Stimulated activated CD8-positive, alpha-beta memory T cell treated with anti-CD3 and anti-CD28 coated beads, Interleukin-7, amount 100 ng/mL, for 4 hours (primary cell): Measurements from ENCODE around the gene CHCHD2.
"Not testable (repeated sequence)": the region's sequence is repeated elsewhere in the genome, so short reads cannot be mapped to it uniquely, and the experiment has no call there.

Source experiments
- DNase-seq, 2 donors: peaks; one replicate each; pipeline ENCODE4 v3.0.0-alpha.2; 2020; ENCODE audit warnings: low read depth in 2 of 2

Gene CHCHD2

GRCh38 chr7:56106108-56107073 lies at the start of gene CHCHD2:
CHCHD2 (minus strand) TSS chr7:56106476; CDS start chr7:56106413, 63 bp downstream.
- DNase-seq = peak; percentile 89 to 92

GRCh38 chr7:56131062-56131461 lies 24.8 kb upstream of the CHCHD2 start:
- DNase-seq = not testable (repeated sequence)

- no peak for DNase-seq
Measured at GRCh38 chr7:56127241-56127975, 21.1 kb upstream of the CHCHD2 start.

GRCh38 chr7:56125831-56126230 lies 19.6 kb upstream of the CHCHD2 start:
- no peak for DNase-seq

GRCh38 chr7:56124981-56125380 lies 18.7 kb upstream of the CHCHD2 start:
- DNase-seq = no peak

GRCh38 chr7:56121440-56121839 lies 15.2 kb upstream of the CHCHD2 start:
- DNase-seq = no peak

GRCh38 chr7:56115852-56116538 lies 9.7 kb upstream of the CHCHD2 start, which contains the start of gene NUPR2:
NUPR2 (minus strand) TSS chr7:56116417; CDS start chr7:56116314, 103 bp downstream.
- no peak for DNase-seq

- not testable (repeated sequence) for DNase-seq
Measured at GRCh38 chr7:56112244-56112643, 6.0 kb upstream of the CHCHD2 start.

GRCh38 chr7:56110611-56111010 lies 4.3 kb upstream of the CHCHD2 start:
- no peak for DNase-seq

- no peak for DNase-seq
Measured at GRCh38 chr7:56107954-56108258, 1.6 kb upstream of the CHCHD2 start.

- DNase-seq = no peak
Measured at GRCh38 chr7:56105508-56105907, 768 bp downstream of the CHCHD2 start.

GRCh38 chr7:56104138-56104537 lies 2.1 kb downstream of the CHCHD2 start:
- not testable (repeated sequence) for DNase-seq

- no peak for DNase-seq
Measured at GRCh38 chr7:56099653-56100052, 6.6 kb downstream of the CHCHD2 start.

- DNase-seq = not testable (repeated sequence)
Measured at GRCh38 chr7:56098187-56099008, 7.9 kb downstream of the CHCHD2 start.

GRCh38 chr7:56097700-56098099 lies 8.6 kb downstream of the CHCHD2 start:
- no peak for DNase-seq

- no peak for DNase-seq
Measured at GRCh38 chr7:56092789-56093531, 13.3 kb downstream of the CHCHD2 start, which contains the start of gene PHKG1. PHKG1 (minus strand) TSS chr7:56092952; CDS start chr7:56088941, 4,011 bp downstream.

- not testable (repeated sequence) for DNase-seq
Measured at GRCh38 chr7:56092388-56092787, 13.9 kb downstream of the CHCHD2 start.

GRCh38 chr7:56091591-56091990 lies 14.7 kb downstream of the CHCHD2 start:
- no peak for DNase-seq

- DNase-seq = no peak
Measured at GRCh38 chr7:56087445-56087844, 18.8 kb downstream of the CHCHD2 start.

- DNase-seq = no peak
Measured at GRCh38 chr7:56086761-56087160, 19.5 kb downstream of the CHCHD2 start.
